ENCODE data around the gene CDH12.

Gene CDH12

DNA sequence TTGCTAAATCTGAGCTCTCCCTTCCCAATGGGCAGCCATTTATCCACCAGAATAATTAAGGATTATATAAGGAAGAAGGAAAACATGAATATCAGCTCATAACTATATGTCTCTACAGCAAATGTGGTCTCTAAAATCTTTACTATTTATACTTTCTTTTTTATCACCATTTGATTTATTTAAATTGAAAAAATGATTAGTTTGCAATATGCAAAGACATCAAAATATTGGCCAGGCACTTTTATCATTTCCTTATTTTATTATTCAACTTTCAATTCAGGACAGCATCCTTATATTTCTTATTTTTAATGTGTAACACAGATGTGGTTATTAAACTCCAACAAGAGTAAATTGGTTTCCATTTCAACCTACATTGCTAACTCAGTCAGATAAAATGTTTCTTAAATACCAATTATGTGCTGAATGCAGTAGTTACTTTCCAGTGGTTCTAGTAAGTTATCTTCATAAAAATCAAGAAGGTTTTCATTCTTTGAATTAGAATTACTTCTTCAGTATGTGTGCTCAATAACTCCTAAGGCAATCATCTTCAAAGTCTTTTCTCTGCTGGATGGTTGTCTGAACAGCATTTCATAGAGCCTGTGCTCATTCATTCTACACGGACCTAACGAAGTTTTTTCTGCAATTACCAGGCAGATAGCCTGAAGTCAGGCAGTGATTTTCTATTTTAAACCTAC, 1148.0 kb downstream of the CDH12 start:
- no peak for DNase-seq (ENCODE audit: low read depth)

DNA sequence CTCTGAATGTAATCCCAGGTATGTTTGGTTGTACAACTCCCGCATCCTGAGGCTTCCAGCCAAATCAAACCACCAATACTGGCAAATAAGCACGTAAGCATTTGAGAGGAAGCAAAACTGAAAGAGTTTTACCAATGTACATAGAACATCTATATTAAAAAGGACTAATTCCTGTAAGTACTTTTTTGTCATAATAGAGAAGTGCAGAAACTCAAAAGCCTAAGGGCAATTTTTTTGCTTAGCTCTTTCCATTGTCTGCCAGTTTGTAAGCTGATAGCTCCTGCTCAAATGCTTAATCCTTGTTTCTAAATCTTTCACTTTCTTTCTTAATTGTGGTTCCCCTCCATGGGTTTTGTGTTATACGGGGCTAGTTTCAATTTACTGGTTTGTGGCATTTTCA, 1151.8 kb downstream of the CDH12 start:
- DNase-seq (ENCODE audit: low read depth) = no peak

Data from stimulated activated CD8-positive, alpha-beta memory T cell treated with anti-CD3 and anti-CD28 coated beads, Interleukin-15, amount 100 ng/mL, for 24 hours (primary cell).